Putamen (tissue), 1 donor: ENCODE results near the gene CYP3A7.
"Not testable (repeated sequence)": the region's sequence is repeated elsewhere in the genome, so short reads cannot be mapped to it uniquely, and the experiment has no call there.

ENCODE experiments used
- DNase-seq: peaks from one replicate; pipeline ENCODE4 v3.0.0-alpha.2; 2016; ENCODE audit warnings: low spot score

The CYP3A7 gene

GRCh38 chr7:99667179-99667578 is 67.8 kb downstream of the CYP3A7 start:
- no peak for DNase-seq

- DNase-seq, result no peak
These were observed 69.0 kb downstream of the CYP3A7 start for GRCh38 chr7:99666013-99666395.

- no peak for DNase-seq
These were observed 69.5 kb downstream of the CYP3A7 start for GRCh38 chr7:99665312-99666012.

GRCh38 chr7:99657879-99658278 is 77.1 kb downstream of the CYP3A7 start:
- DNase-seq, result not testable (repeated sequence)
